IMR-90 (cell line): Measurements from ENCODE around the gene NEAT1. TPM values are rescaled to one million over a fixed set of nuclear protein-coding genes. Genes with fewer than 3 reads are reported as not detected.
A peak's percentile ranks its signal among the peaks of the same experiment; 100 is the strongest.

Source experiments
- ATAC-seq: fragments of 200-7000 bp; cut with Tn5 transposase; 2 replicates; pipeline ENCODE4 v1.9.1; 2020; ENCODE audit warnings: low read depth, mild to moderate bottlenecking, moderate library complexity
- BruUV-seq: library from RNA; stranded (reverse); fragments of 400-500 nt; replicated peaks from 2 replicates; lab custom pipeline; 2021; lab: Mats Ljungman, UMichigan
- CTCF ChIA-PET: fragments of 300-600 bp; formaldehyde crosslinking; extraction: SDS; loops from one replicate; lab custom pipeline; 2021; ENCODE audit warnings: antibody characterized with exemption; lab: Yijun Ruan, JAX
- POLR2A ChIA-PET: fragments of 300-600 bp; sonication (Branson Sonifier 250); formaldehyde crosslinking; loops from one replicate; lab custom pipeline; 2022; ENCODE audit warnings: antibody characterized with exemption; ENCODE audit not compliant: unreplicated experiment; lab: Charles Lee
- DNase-seq: peaks from one replicate; pipeline ENCODE4 v3.0.0; 2013
- H2AFZ ChIP-seq: replicated peaks from 2 replicates; pipeline ENCODE3; 2013; ENCODE audit warnings: low read length, mild to moderate bottlenecking; ENCODE audit not compliant: poor library complexity
- H2AK5ac ChIP-seq: 2 replicates; pipeline ENCODE4 v1.6.1; 2013; ENCODE audit warnings: low read depth, low read length, inconsistent platforms
- H2AK9ac ChIP-seq: replicated peaks from 2 replicates; pipeline ENCODE3; 2013; ENCODE audit warnings: mild to moderate bottlenecking, low read depth, low read length, moderate library complexity; ENCODE audit not compliant: poor library complexity
- H2BK120ac ChIP-seq: 2 replicates; pipeline ENCODE4 v1.6.1; 2013; ENCODE audit warnings: low read depth, low read length, inconsistent platforms
- H2BK15ac ChIP-seq: 3 replicates; pipeline ENCODE4 v1.6.1; 2013; ENCODE audit warnings: low read depth, low read length, inconsistent platforms
- H2BK20ac ChIP-seq: 2 replicates; pipeline ENCODE4 v1.6.1; 2013; ENCODE audit warnings: low read depth, mild to moderate bottlenecking, inconsistent platforms, low read length, moderate library complexity
- H2BK5ac ChIP-seq: 2 replicates; pipeline ENCODE4 v1.6.1; 2013; ENCODE audit warnings: mild to moderate bottlenecking, low read depth, low read length, inconsistent platforms; ENCODE audit not compliant: poor library complexity, severe bottlenecking
- H3K14ac ChIP-seq: replicated peaks from 2 replicates; pipeline ENCODE4 v1.6.1; 2013; ENCODE audit warnings: low read depth, low read length, inconsistent platforms
- H3K18ac ChIP-seq: 2 replicates; pipeline ENCODE4 v1.6.1; 2013; ENCODE audit warnings: low read depth, low read length, control low read depth
- H3K23ac ChIP-seq: 2 replicates; pipeline ENCODE4 v1.6.1; 2013; ENCODE audit warnings: low read depth, low read length, inconsistent platforms
- H3K27ac ChIP-seq: 2 replicates; pipeline ENCODE4 v1.5.1; 2013; ENCODE audit warnings: mild to moderate bottlenecking, control low read depth, low read length; ENCODE audit not compliant: insufficient read depth
- H3K27me3 ChIP-seq: 2 replicates; pipeline ENCODE4 v1.6.1; 2013; ENCODE audit warnings: low read length; ENCODE audit not compliant: control insufficient read depth, insufficient read depth
- H3K36me3 ChIP-seq: 2 replicates; pipeline ENCODE4 v1.6.1; 2013; ENCODE audit warnings: low read length, mixed read lengths; ENCODE audit not compliant: control insufficient read depth, insufficient read depth
- H3K4ac ChIP-seq: 2 replicates; pipeline ENCODE4 v1.6.1; 2013; ENCODE audit warnings: low read depth, low read length, inconsistent platforms
- H3K4me1 ChIP-seq: 2 replicates; pipeline ENCODE4 v1.6.1; 2013; ENCODE audit warnings: low read length, mixed read lengths; ENCODE audit not compliant: control insufficient read depth, insufficient read depth
- H3K4me2 ChIP-seq: 2 replicates; pipeline ENCODE4 v1.6.1; 2013; ENCODE audit warnings: low read depth, mild to moderate bottlenecking, control low read depth, low read length, moderate library complexity
- H3K4me3 ChIP-seq: 2 replicates; pipeline ENCODE4 v1.5.1; 2013; ENCODE audit warnings: low read depth, mild to moderate bottlenecking, control low read depth, low read length, moderate library complexity; ENCODE audit not compliant: insufficient read depth
- H3K56ac ChIP-seq: 2 replicates; pipeline ENCODE4 v1.6.1; 2013; ENCODE audit warnings: low read length, inconsistent platforms; ENCODE audit not compliant: insufficient read depth; ENCODE audit errors: extremely low read depth
- H3K79me1 ChIP-seq, 2 experiments: 2 replicates each; pipeline ENCODE4 v1.6.1; 2013; ENCODE audit warnings: low read length in 2 of 2, inconsistent platforms in 1 of 2, low read depth in 1 of 2
- H3K9ac ChIP-seq: 2 replicates; pipeline ENCODE4 v1.6.1; 2013; ENCODE audit warnings: low read depth, low read length, control low read depth
- H3K9me1 ChIP-seq: 2 replicates; pipeline ENCODE4 v1.6.1; 2013; ENCODE audit warnings: low read length, inconsistent platforms; ENCODE audit not compliant: insufficient read depth
- H3K9me3 ChIP-seq: 2 replicates; pipeline ENCODE4 v1.6.1; 2013; ENCODE audit warnings: low read length; ENCODE audit not compliant: control insufficient read depth, insufficient read depth
- H4K20me1 ChIP-seq: 2 replicates; pipeline ENCODE4 v1.6.1; 2013; ENCODE audit warnings: low read length, inconsistent platforms; ENCODE audit not compliant: insufficient read depth
- H4K5ac ChIP-seq: 2 replicates; pipeline ENCODE4 v1.6.1; 2013; ENCODE audit warnings: mild to moderate bottlenecking, low read depth, low read length, control low read depth
- H4K8ac ChIP-seq, 2 experiments: 2 replicates each; pipeline ENCODE4 v1.6.1; 2013; ENCODE audit warnings: low read depth in 2 of 2, low read length in 2 of 2, control low read depth in 1 of 2, inconsistent platforms in 1 of 2
- H4K91ac ChIP-seq: 2 replicates; pipeline ENCODE4 v1.6.1; 2013; ENCODE audit warnings: low read depth, low read length, inconsistent platforms; ENCODE audit not compliant: insufficient read depth
- POLR2A ChIP-seq: IDR thresholded peaks from 2 replicates; pipeline ENCODE4 v1.6.1; 2012; ENCODE audit warnings: mild to moderate bottlenecking, low read depth, low read length
- WGBS, 2 experiments: methylation state at CpG; one replicate each; pipeline versions ENCODE4 v1.1.5 to v1.1.7; 2013; ENCODE audit warnings: missing lambda C conversion rate in 2 of 2; ENCODE audit not compliant: insufficient read length in 1 of 2; ENCODE audit errors: extremely low coverage in 2 of 2; 5-methylcytosine and 5-hydroxymethylcytosine counted together
- dilution Hi-C: fragments of 300-500 bp; cut with HindIII; formaldehyde crosslinking; loops from one replicate; pipeline ENCODE4 v1.14.3; 2018; ENCODE audit warnings: low sequenced_read_pairs; ENCODE audit not compliant: unreplicated experiment
- in situ Hi-C: fragments of 300-500 bp; cut with MboI; formaldehyde crosslinking; loops from 3 replicates; pipeline ENCODE4 v1.14.3; 2019; ENCODE audit warnings: low sequenced_read_pairs, inconsistent platforms, mixed read lengths
- intact Hi-C: fragments of 100-400 bp; cut with micrococcal nuclease; formaldehyde crosslinking; loops from 2 replicates; pipeline ENCODE4 v1.10.0; 2022
- polyA plus RNA-seq, 3 experiments: library from polyadenylated mRNA; depleted of rRNA; stranded (reverse); fragments of >200 nt; gene quantifications; 2 replicates each; pipeline ENCODE4 v1.2.3, GENCODE V29; 2012; ENCODE audit warnings: low replicate concordance in 1 of 3
- total RNA-seq: library from RNA; depleted of rRNA; stranded (reverse); fragments of >200 nt; gene quantifications from 2 replicates; pipeline ENCODE4 v1.2.3, GENCODE V29; 2012
- TF ChIP-seq, protein P1 (sequence below): fragments of 150-350 bp; IDR thresholded peaks from 2 replicates; pipeline ENCODE4 v1.6.1; 2017; ENCODE audit warnings: mild to moderate bottlenecking, antibody characterized with exemption, low read length, low read depth

The NEAT1 gene
- total and polyA plus RNA-seq, 2 of the 4 experiments (the other 2 are of a cell fraction): 30.1 to 114 TPM

DNA sequence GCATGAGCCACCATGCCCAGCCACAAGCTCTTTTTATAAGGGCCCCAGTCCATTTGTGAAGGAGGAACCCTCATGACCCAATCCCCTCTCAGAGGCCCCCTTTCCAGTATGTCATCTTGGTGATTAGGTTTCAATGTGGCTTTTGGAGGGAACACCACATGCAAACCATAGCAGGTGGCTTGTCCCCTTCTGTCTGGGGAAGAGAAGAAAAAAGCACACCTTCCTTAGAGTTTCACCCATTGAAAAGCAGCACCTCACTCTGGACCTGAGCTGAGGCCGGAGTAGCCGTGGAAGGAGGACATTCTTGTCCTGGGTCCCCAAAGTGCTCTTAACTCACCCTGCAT is 25.4 kb downstream of the NEAT1 start:
- H2BK120ac ChIP-seq: no peak overlapping the region
- DNase-seq (peak; percentile 44), ATAC-seq (no peak)
- H2AK9ac ChIP-seq: no peak overlapping the region
- H3K14ac ChIP-seq: no peak overlapping the region
- no CpG with 5 or more reads among the region's 2 CpGs for WGBS, 2 experiments
- H2AFZ ChIP-seq: no peak overlapping the region
- H3K18ac ChIP-seq: no peak overlapping the region
- H3K27me3 ChIP-seq: no peaks in the 10 kb centered on the region
- H3K79me1 ChIP-seq: peaks cover 4 to 46% of the 10 kb centered on the region in 2 experiments
- H3K4me2 ChIP-seq: no peak overlapping the region
- intact Hi-C loops (loop anchor here (2.0 kb wide), 1 partner anchor 51 kb away; the partner anchor contains the start of gene MALAT1), in situ Hi-C loops (no loop called here), dilution Hi-C loops (no loop called here)
- no peak overlapping the region; the same call in 1 of the 2 replicates for H3K27ac ChIP-seq
- peaks cover 68% of the 10 kb centered on the region for H4K20me1 ChIP-seq
- H3K9me1 ChIP-seq: peaks cover 10% of the 10 kb centered on the region; the same call in 1 of the 2 replicates
- H3K4me1 ChIP-seq: peaks cover 7% of the 10 kb centered on the region; the same call in 1 of the 2 replicates
- H3K56ac ChIP-seq: no peak overlapping the region
- no peak overlapping the region for H2BK5ac ChIP-seq
- BruUV-seq: no TSS peak
- TF ChIP-seq, protein P1, sequence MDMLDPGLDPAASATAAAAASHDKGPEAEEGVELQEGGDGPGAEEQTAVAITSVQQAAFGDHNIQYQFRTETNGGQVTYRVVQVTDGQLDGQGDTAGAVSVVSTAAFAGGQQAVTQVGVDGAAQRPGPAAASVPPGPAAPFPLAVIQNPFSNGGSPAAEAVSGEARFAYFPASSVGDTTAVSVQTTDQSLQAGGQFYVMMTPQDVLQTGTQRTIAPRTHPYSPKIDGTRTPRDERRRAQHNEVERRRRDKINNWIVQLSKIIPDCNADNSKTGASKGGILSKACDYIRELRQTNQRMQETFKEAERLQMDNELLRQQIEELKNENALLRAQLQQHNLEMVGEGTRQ: no peak
- peak; percentile 11; the same call in 1 of the 2 replicates for TF ChIP-seq POLR2A
- no peak overlapping the region for H4K91ac ChIP-seq
- H3K9ac ChIP-seq: no peak overlapping the region
- H3K36me3 ChIP-seq: peaks cover 31% of the 10 kb centered on the region
- no peak overlapping the region for H3K4me3 ChIP-seq
- H2BK15ac ChIP-seq: no peak overlapping the region
- CTCF ChIA-PET: interaction anchor here (1.5 to 1.6 kb wide), 2 partner anchors 31 to 32 kb away, joined by 4 to 8 read pairs; no protein-coding TSS in a partner anchor
- no peak overlapping the region for H4K8ac ChIP-seq
- no peak overlapping the region; the same call in 1 of the 2 replicates for H2AK5ac ChIP-seq
- H3K23ac ChIP-seq: no peak overlapping the region
- POLR2A ChIA-PET: interaction anchor here (1.6 to 2.5 kb wide), 2 partner anchors 40 to 51 kb away, joined by 5 to 27 read pairs; partner anchors contain the start of gene MALAT1
- no peaks in the 10 kb centered on the region for H3K9me3 ChIP-seq
- no peak overlapping the region for H4K5ac ChIP-seq
- H2BK20ac ChIP-seq: no peak overlapping the region
- no peak overlapping the region for H3K4ac ChIP-seq
